LNCAP (cell line): ENCODE results near the gene KIAA1671.

ENCODE experiments used
- CTCF ChIP-seq: fragments of 450-650 bp; IDR thresholded peaks from 2 replicates; pipeline ENCODE4 v1.5.1; 2017; ENCODE audit warnings: mild to moderate bottlenecking

KIAA1671 gene

GRCh38 chr22:25120093-25120561 lies 167.6 kb downstream of the KIAA1671 start:
- TF ChIP-seq CTCF, result no peak

- no peak for TF ChIP-seq CTCF
Measured at GRCh38 chr22:25120761-25121212, 168.3 kb downstream of the KIAA1671 start.

- TF ChIP-seq CTCF, result no peak
Measured at GRCh38 chr22:25122136-25122764, 169.7 kb downstream of the KIAA1671 start.

- TF ChIP-seq CTCF, result no peak
Measured at GRCh38 chr22:25123677-25124076, 171.2 kb downstream of the KIAA1671 start.

GRCh38 chr22:25125693-25126357 lies 173.3 kb downstream of the KIAA1671 start:
- TF ChIP-seq CTCF, result no peak

GRCh38 chr22:25126510-25126909 lies 174.0 kb downstream of the KIAA1671 start:
- TF ChIP-seq CTCF, result no peak

- no peak for TF ChIP-seq CTCF
Measured at GRCh38 chr22:25127318-25127717, 174.8 kb downstream of the KIAA1671 start.
